ENCODE results near the gene ZNF662.
"Not testable (repeated sequence)": the region's sequence is repeated elsewhere in the genome, so short reads cannot be mapped to it uniquely, and the experiment has no call there.

ZNF662 gene

GRCh38 chr3:42906070-42906847, at the start of gene ZNF662:
TSS of gene ZNF662 (plus strand) at chr3:42906142. CDS start at chr3:42908115, 1,973 bp downstream.
- DNase-seq (ENCODE audit: low read depth in 2 of 2), result peak; percentile 5 to 18

DNA sequence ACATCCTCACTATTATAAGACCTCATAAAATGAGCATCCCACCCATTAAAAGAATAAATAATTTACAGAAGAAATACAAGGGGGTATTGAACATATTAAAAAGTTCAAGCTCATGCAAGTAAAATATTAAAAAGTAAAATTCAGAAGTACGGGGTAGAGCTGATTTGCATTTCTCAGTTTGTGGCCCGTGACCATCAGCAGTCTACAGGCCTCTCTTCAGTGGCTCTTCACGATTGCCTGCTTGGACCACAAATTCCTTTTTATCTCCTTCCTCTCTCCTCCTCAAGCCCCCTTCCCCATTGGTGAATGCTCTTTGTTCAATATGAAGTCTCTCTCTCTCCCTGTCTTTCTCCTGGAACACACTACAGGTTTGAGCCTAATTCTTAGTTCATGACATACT, 49.4 kb upstream of the ZNF662 start:
- no peak for DNase-seq (ENCODE audit: low read depth in 2 of 2)

GRCh38 chr3:42864321-42864950, 41.5 kb upstream of the ZNF662 start:
- DNase-seq (ENCODE audit: low read depth in 2 of 2), result no peak

- DNase-seq (ENCODE audit: low read depth in 2 of 2), result no peak
These were observed 40.7 kb upstream of the ZNF662 start for GRCh38 chr3:42865256-42865655.

DNA sequence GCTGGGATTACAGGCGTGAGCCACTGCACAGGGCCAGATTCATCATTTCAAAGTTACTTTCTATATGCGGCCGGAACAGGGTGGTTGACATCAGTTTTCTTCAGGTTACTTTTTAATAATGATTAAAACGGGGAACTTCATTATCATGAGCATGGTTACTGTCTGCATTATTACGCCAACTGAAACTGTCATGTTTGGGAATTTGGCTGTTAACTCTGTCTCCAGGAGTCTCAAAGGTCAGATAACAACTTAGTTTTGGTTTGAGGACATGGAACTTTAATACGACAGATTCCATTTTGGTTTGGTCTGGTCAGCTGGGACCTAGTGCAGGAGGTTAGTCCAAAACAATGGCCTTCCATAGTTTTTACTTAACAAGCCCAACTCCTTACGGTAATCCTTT, 38.8 kb upstream of the ZNF662 start:
- DNase-seq (ENCODE audit: low read depth in 2 of 2), result no peak

GRCh38 chr3:42868841-42869240, 37.1 kb upstream of the ZNF662 start:
- DNase-seq (ENCODE audit: low read depth in 2 of 2), result no peak

- DNase-seq (ENCODE audit: low read depth in 2 of 2), result no peak
These were observed 34.2 kb upstream of the ZNF662 start for GRCh38 chr3:42871592-42872196.

- DNase-seq (ENCODE audit: low read depth in 2 of 2), result no peak
These were observed 33.2 kb upstream of the ZNF662 start for GRCh38 chr3:42872718-42873117.

- no peak for DNase-seq (ENCODE audit: low read depth in 2 of 2)
These were observed 32.5 kb upstream of the ZNF662 start for GRCh38 chr3:42873221-42873982.

- no peak for DNase-seq (ENCODE audit: low read depth in 2 of 2)
These were observed 31.2 kb upstream of the ZNF662 start for GRCh38 chr3:42874749-42875148.

- DNase-seq (ENCODE audit: low read depth in 2 of 2), result no peak
These were observed 30.4 kb upstream of the ZNF662 start, which contains the start of gene CYP8B1 for GRCh38 chr3:42875325-42876151. TSS of gene CYP8B1 (minus strand) at chr3:42875879. CDS start at chr3:42875816, 63 bp downstream.

DNA sequence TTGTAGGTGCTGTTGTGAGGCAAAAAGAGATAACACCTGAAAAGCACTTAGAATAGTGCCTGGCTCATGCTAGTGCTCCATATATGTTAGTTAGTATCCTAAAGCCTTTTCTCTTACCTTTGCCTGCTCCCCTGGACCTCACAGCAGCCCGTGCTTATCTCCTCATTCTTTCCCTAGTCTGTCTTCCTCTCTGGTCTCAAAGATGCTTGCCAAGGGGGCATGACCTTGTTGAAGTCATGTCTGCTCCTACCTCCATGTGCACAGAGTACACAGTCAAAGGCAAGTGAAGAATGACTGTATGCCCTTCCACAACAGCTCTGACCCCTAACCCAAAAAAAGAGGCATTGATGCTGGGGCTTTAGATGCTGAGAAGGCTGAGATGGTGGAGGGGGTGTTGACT, 29.5 kb upstream of the ZNF662 start:
- DNase-seq (ENCODE audit: low read depth in 2 of 2), result no peak

DNA sequence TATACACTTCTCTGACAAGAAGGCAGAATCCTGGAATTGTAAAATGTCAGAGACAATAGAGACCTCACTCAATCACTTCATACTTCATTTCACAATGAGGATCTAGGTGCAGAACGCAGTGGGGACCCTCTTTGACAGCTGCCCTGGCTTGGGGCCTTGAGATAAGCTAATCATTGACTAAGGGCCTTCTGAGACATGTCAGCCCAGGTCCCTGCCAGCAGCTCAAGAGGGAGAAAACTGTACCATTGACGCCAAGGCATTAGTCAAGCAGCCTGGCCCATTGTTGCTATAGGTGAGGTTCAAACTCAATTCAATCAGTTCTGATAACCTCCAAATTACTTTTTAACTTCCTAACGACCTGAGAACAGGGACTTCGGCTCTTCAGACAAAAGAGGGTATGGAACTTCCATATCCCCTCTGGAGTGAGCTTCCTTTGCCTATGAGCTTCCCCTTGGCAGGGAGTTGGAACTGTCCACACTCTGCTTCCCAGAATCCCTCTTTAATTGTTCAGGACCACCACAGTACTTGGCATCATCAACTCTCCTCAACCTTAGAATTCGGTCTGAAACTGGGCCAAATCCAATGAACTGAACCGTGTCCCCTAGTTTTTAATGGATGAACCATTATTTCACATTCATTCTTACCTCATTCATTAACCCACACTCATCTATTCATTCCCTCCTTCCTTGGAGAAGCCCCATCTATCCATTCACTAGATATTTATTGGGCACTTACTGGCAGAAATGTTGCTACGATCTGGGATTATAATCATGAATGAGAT, 28.8 kb upstream of the ZNF662 start:
- no peak for DNase-seq (ENCODE audit: low read depth in 2 of 2)

- DNase-seq (ENCODE audit: low read depth in 2 of 2), result no peak
These were observed 28.1 kb upstream of the ZNF662 start for GRCh38 chr3:42877881-42878280.

DNA sequence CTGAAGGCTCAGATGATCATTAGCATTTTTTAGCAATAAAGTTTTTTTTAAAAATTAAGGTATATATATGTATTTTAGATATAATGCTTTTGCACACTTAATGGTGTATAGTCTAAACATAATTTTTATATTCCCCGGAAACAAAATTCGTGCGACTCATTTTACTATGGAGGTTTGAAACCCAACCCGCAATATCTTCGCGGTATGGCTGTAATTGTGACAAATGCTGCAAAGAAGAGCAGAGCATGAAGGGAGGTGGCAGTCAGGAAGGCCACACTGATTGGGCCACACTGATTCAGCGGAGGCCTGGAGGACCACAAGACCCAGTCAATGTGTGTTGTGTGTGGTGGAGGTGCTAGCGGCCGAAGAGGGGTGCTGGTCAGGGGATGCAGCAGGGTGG, 25.8 kb upstream of the ZNF662 start:
- DNase-seq (ENCODE audit: low read depth in 2 of 2), result no peak

- DNase-seq (ENCODE audit: low read depth in 2 of 2), result peak; percentile 77 to 84
These were observed 25.1 kb upstream of the ZNF662 start for GRCh38 chr3:42880601-42881451.

DNA sequence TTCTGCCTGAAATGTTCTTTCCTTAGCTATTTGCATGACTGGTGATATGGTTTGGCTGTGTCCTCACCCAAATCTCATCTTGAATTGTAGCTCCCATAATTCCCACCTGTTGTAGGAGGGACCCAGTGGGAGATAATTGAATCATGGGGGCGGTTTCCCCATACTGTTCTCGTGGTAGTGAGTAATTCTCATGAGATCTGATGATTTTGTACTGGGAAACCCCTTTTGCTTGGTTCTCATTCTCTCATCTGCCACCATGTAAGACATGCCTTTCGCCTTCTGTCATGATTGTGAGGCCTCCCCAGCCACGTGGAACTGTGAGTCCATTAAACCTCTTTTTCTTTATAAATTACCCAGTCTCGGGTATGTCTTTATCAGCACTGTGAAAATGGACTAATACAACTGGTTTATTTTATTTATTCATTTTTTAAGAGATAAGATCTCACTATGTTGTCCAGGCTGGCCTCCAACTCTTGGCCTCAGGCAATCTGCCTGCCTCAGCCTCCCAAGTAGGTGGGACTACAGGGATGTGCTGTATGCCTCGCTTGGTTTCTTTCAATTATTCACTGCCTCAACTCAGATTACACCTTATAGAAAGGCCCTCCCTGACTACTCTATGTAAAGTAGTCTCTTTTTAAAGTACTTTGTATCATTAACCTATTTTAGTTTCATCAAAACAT, 22.6 kb upstream of the ZNF662 start:
- not testable (repeated sequence) for DNase-seq (ENCODE audit: low read depth in 2 of 2)

DNA sequence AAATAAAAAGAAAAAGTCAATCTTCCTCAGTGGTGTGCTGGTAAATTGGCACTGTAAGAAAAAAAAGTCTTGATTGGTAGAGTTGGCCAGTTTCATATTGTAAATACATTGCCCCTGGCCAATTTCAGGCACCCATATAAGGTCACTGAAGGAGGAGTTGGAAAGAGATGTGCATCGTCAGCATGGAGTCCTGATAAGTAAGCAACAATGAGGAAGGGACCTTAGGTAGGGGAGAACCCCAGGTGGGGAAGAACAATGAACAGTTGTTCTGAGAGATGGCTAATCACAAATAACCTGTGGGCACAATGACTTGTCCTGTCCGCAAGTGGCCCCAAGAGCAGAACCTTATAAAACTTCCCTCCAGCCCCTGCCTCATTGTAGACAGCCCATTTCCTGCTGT, 21.6 kb upstream of the ZNF662 start:
- DNase-seq (ENCODE audit: low read depth in 2 of 2), result no peak

GRCh38 chr3:42886294-42886822, 19.6 kb upstream of the ZNF662 start:
- no peak for DNase-seq (ENCODE audit: low read depth in 2 of 2)

All from stimulated activated CD8-positive, alpha-beta memory T cell treated with anti-CD3 and anti-CD28 coated beads, Interleukin-2, amount 100 ng/mL, for 48 hours (primary cell).